Liver (tissue), 9 donors: ENCODE data around the gene DNAH2. TPM values are rescaled to one million over a fixed set of nuclear protein-coding genes. Genes with fewer than 3 reads are reported as not detected.

Source experiments
- DNase-seq: peaks from one replicate; pipeline ENCODE4 v3.0.0-alpha.2; 2017; ENCODE audit warnings: low spot score
- H3K27ac ChIP-seq, 2 donors: one replicate each; pipeline ENCODE4 v1.7.0; 2013; ENCODE audit warnings: inconsistent platforms in 2 of 2, low read length in 2 of 2, control low read depth in 1 of 2, low read depth in 1 of 2, mild to moderate bottlenecking in 1 of 2
- H3K27me3 ChIP-seq, 4 donors: one replicate each; pipeline versions ENCODE4 v1.6.1 to v1.7.0; 2013; ENCODE audit warnings: low read length in 3 of 4, inconsistent platforms in 1 of 4, mild to moderate bottlenecking in 1 of 4, moderate library complexity in 1 of 4; ENCODE audit not compliant: control insufficient read depth in 4 of 4, insufficient read depth in 4 of 4
- H3K36me3 ChIP-seq, 4 donors: one replicate each; pipeline versions ENCODE4 v1.6.1 to v1.7.0; 2013; ENCODE audit warnings: low read length in 3 of 4, mild to moderate bottlenecking in 3 of 4, low read depth in 1 of 4, moderate library complexity in 1 of 4; ENCODE audit not compliant: control insufficient read depth in 4 of 4, insufficient read depth in 3 of 4
- H3K4me1 ChIP-seq, 4 donors: one replicate each; pipeline versions ENCODE4 v1.6.1 to v1.7.0; 2013; ENCODE audit warnings: low read length in 3 of 4, mild to moderate bottlenecking in 3 of 4, moderate library complexity in 1 of 4; ENCODE audit not compliant: control insufficient read depth in 4 of 4, insufficient read depth in 4 of 4
- H3K4me3 ChIP-seq, 3 donors: one replicate each; pipeline versions ENCODE4 v1.6.1 to v1.7.0; 2013; ENCODE audit warnings: low read length in 3 of 3, control low read depth in 1 of 3, low read depth in 1 of 3, mild to moderate bottlenecking in 1 of 3
- H3K9ac ChIP-seq, 2 donors: one replicate each; pipeline ENCODE4 v1.7.0; 2013; ENCODE audit warnings: low read length in 2 of 2, mild to moderate bottlenecking in 2 of 2, moderate library complexity in 2 of 2, control low read depth in 1 of 2, low read depth in 1 of 2
- H3K9me3 ChIP-seq, 4 donors: one replicate each; pipeline versions ENCODE4 v1.6.1 to v1.7.0; 2013; ENCODE audit warnings: low read length in 3 of 4; ENCODE audit not compliant: control insufficient read depth in 4 of 4
- EGR1 ChIP-seq, 2 donors: IDR thresholded peaks; 2 replicates each; pipeline ENCODE4 v1.6.1; 2016 to 2018; ENCODE audit warnings: antibody characterized with exemption in 2 of 2, low read depth in 2 of 2
- FOXA1 ChIP-seq: IDR thresholded peaks from 2 replicates; pipeline ENCODE4 v1.6.1; 2016; ENCODE audit warnings: antibody characterized with exemption
- FOXA2 ChIP-seq: IDR thresholded peaks from 2 replicates; pipeline ENCODE4 v1.6.1; 2016; ENCODE audit warnings: antibody characterized with exemption
- GABPA ChIP-seq, 2 donors: IDR thresholded peaks in 1 of 2; conservative IDR thresholded peaks in 1 of 2; 2 replicates each; pipeline ENCODE4 v1.6.1; 2016; ENCODE audit warnings: antibody characterized with exemption in 2 of 2, mild to moderate bottlenecking in 1 of 2, moderate library complexity in 1 of 2
- HNF4A ChIP-seq, 2 donors: conservative IDR thresholded peaks; 2 replicates each; pipeline ENCODE4 v1.6.1; 2016; ENCODE audit warnings: antibody characterized with exemption in 2 of 2, mild to moderate bottlenecking in 2 of 2
- HNF4G ChIP-seq: IDR thresholded peaks from 2 replicates; pipeline ENCODE4 v1.6.1; 2016; ENCODE audit warnings: antibody characterized with exemption
- JUND ChIP-seq, 2 donors: IDR thresholded peaks; 2 replicates each; pipeline ENCODE4 v1.6.1; 2016; ENCODE audit warnings: antibody characterized with exemption in 2 of 2
- MAX ChIP-seq: IDR thresholded peaks from 2 replicates; pipeline ENCODE4 v1.6.1; 2016; ENCODE audit warnings: antibody characterized with exemption
- NR2F2 ChIP-seq: IDR thresholded peaks from 2 replicates; pipeline ENCODE4 v1.6.1; 2016; ENCODE audit warnings: antibody characterized with exemption
- RAD21 ChIP-seq, 2 donors: IDR thresholded peaks; 2 replicates each; pipeline ENCODE4 v1.6.1; 2016; ENCODE audit warnings: antibody characterized with exemption in 2 of 2, mild to moderate bottlenecking in 2 of 2
- REST ChIP-seq: IDR thresholded peaks from 2 replicates; pipeline ENCODE4 v1.6.1; 2016; ENCODE audit warnings: antibody characterized with exemption, mild to moderate bottlenecking
- RXRA ChIP-seq, 2 donors: IDR thresholded peaks; 2 replicates each; pipeline ENCODE4 v1.6.1; 2017 to 2018; ENCODE audit warnings: antibody characterized with exemption in 2 of 2, mild to moderate bottlenecking in 1 of 2
- SP1 ChIP-seq: IDR thresholded peaks from 2 replicates; pipeline ENCODE4 v1.6.1; 2018; ENCODE audit warnings: antibody characterized with exemption, mild to moderate bottlenecking
- TAF1 ChIP-seq: conservative IDR thresholded peaks from 2 replicates; pipeline ENCODE4 v1.6.1; 2016; ENCODE audit warnings: antibody characterized with exemption, mild to moderate bottlenecking
- YY1 ChIP-seq: IDR thresholded peaks from 2 replicates; pipeline ENCODE4 v1.6.1; 2016; ENCODE audit warnings: antibody characterized with exemption, mild to moderate bottlenecking
- ZBTB33 ChIP-seq: IDR thresholded peaks from 2 replicates; pipeline ENCODE4 v1.6.1; 2016; ENCODE audit warnings: antibody characterized with exemption
- WGBS: extraction: QIAGEN DNeasy Blood & Tissue Kit; methylation state at CpG from one replicate; pipeline ENCODE4 v1.1.7; 2013; 5-methylcytosine and 5-hydroxymethylcytosine counted together
- polyA plus RNA-seq, 2 donors: library from polyadenylated mRNA; stranded (reverse) in 1 of 2; unstranded in 1 of 2; fragments of 200-250 nt in 1 of 2; fragments of >200 nt in 1 of 2; fragmentation: Nextera tagmentation in 1 of 2; extraction: Ambion mirVana in 1 of 2; gene quantifications; one replicate each; pipeline versions ENCODE4 v1.2.1 to v1.2.3, GENCODE V29; 2013 to 2015
- total RNA-seq, 2 donors: library from RNA; depleted of rRNA; stranded (reverse); fragments of >200 nt; gene quantifications; one replicate each; pipeline ENCODE4 v1.2.3, GENCODE V29; 2014
- TF ChIP-seq, protein P1 (sequence below): fragments of 150-350 bp; IDR thresholded peaks from 2 replicates; pipeline ENCODE4 v1.5.1; 2017; ENCODE audit warnings: improper control_type of control experiment, low read depth, low read length; ENCODE audit not compliant: missing input control
- TF ChIP-seq, protein P2 (sequence below): IDR thresholded peaks from 2 replicates; pipeline ENCODE4 v1.6.1; 2016; ENCODE audit warnings: antibody characterized with exemption
- donor health status: healthy.
- donor health status: healthy.
- donor health status: healthy.
- donor health status: healthy.
- donor health status: healthy.

The DNAH2 gene
- total and polyA plus RNA-seq, 4 donors = under 0.01 to 0.25 (median 0.05) TPM

GRCh38 chr17:7856011-7856810, 138.7 kb downstream of the DNAH2 start:
- 15% methylated on average over 29 of the region's 29 CpGs for WGBS
- H3K36me3 ChIP-seq = peaks cover 8 to 14% (median 11%) of the 10 kb centered on the region in 4 donors
- TF ChIP-seq NR2F2 (peak; percentile 90), RXRA (IDR thresholded peaks at IDR 0.05) (no peak)
- peak overlapping the region; percentile 66 to 93 (median 90) for H3K4me3 ChIP-seq
- no peaks in the 10 kb centered on the region for H3K9me3 ChIP-seq
- peak overlapping the region; percentile 86 to 97 for H3K27ac ChIP-seq
- peaks cover 5 to 44% (median 33%) of the 10 kb centered on the region in 4 donors for H3K4me1 ChIP-seq
- peak overlapping the region; percentile 0 to 5 for H3K9ac ChIP-seq
- no peak for DNase-seq
- no peaks in the 10 kb centered on the region for H3K27me3 ChIP-seq

- H3K9me3 ChIP-seq = no peaks in the 10 kb centered on the region
- TF ChIP-seq REST (peak; percentile 8), JUND (IDR thresholded peaks at IDR 0.05) (no peak), ZBTB33 (peak; percentile 100), MAX (no peak), HNF4A (conservative IDR thresholded peaks at IDR 0.05) (no peak), EGR1 (IDR thresholded peaks at IDR 0.05; ENCODE audit: low read depth in 2 of 2) (no peak), NR2F2 (no peak), HNF4G (no peak), FOXA1 (no peak), FOXA2 (no peak), RXRA (IDR thresholded peaks at IDR 0.05) (peak; percentile 8 to 11), SP1 (peak; percentile 45), YY1 (peak; percentile 90), TAF1 (peak; percentile 3), GABPA (IDR thresholded peaks at IDR 0.05 in 1 of 2, conservative IDR thresholded peaks at IDR 0.05 in 1 of 2) (peak in 1 of 2 donors; percentile 61), RAD21 (IDR thresholded peaks at IDR 0.05) (peak; percentile 52 to 64)
- TF ChIP-seq, protein P1, sequence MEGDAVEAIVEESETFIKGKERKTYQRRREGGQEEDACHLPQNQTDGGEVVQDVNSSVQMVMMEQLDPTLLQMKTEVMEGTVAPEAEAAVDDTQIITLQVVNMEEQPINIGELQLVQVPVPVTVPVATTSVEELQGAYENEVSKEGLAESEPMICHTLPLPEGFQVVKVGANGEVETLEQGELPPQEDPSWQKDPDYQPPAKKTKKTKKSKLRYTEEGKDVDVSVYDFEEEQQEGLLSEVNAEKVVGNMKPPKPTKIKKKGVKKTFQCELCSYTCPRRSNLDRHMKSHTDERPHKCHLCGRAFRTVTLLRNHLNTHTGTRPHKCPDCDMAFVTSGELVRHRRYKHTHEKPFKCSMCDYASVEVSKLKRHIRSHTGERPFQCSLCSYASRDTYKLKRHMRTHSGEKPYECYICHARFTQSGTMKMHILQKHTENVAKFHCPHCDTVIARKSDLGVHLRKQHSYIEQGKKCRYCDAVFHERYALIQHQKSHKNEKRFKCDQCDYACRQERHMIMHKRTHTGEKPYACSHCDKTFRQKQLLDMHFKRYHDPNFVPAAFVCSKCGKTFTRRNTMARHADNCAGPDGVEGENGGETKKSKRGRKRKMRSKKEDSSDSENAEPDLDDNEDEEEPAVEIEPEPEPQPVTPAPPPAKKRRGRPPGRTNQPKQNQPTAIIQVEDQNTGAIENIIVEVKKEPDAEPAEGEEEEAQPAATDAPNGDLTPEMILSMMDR = peak; percentile 42
- TF ChIP-seq, protein P2, sequence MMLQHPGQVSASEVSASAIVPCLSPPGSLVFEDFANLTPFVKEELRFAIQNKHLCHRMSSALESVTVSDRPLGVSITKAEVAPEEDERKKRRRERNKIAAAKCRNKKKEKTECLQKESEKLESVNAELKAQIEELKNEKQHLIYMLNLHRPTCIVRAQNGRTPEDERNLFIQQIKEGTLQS = no peak
- peak within 1 kb of the TSS; percentile 79 to 81 for H3K9ac ChIP-seq
- WGBS = under 1% methylated on average over 64 of the region's 64 CpGs
- DNase-seq = peak; percentile 91
- H3K4me3 ChIP-seq = peak within 1 kb of the TSS; percentile 66 to 95 (median 93)
- H3K27me3 ChIP-seq = no peaks in the 10 kb centered on the region
- peaks cover 8 to 12% (median 10%) of the 10 kb centered on the region in 4 donors for H3K36me3 ChIP-seq
- peak within 1 kb of the TSS; percentile 86 to 97 for H3K27ac ChIP-seq
- H3K4me1 ChIP-seq = peaks cover 5 to 42% (median 32%) of the 10 kb centered on the region in 4 donors
Observed at GRCh38 chr17:7856811-7857712, 139.5 kb downstream of the DNAH2 start, which contains the start of gene NAA38. TSS of gene NAA38 (minus strand) at chr17:7857559. CDS start at chr17:7857463, 96 bp downstream.
